OCI-LY3 (cell line): Measurements from ENCODE around the gene GRIK4.

ENCODE experiments used
- H2AFZ ChIP-seq: fragments of 200-600, 300-600 bp; shearing (Covaris generic); 2 replicates; pipeline ENCODE4 v1.6.0; 2014; ENCODE audit warnings: antibody characterized with exemption, low read depth, low read length
- H3K27ac ChIP-seq: fragments of 200-600, 300-600 bp; sonication (generic); 2 replicates; pipeline ENCODE4 v1.5.1; 2014; ENCODE audit warnings: mild to moderate bottlenecking, low read length, moderate library complexity, mixed read lengths
- H3K27me3 ChIP-seq: fragments of 200-600, 300-600 bp; sonication (generic); 2 replicates; pipeline ENCODE4 v1.6.1; 2014; ENCODE audit warnings: low read depth, low read length, mixed read lengths
- H3K36me3 ChIP-seq: fragments of 200-600, 300-600 bp; sonication (generic); replicated peaks from 2 replicates; pipeline ENCODE3; 2014; ENCODE audit warnings: low read depth, low read length, mixed read lengths
- H3K4me1 ChIP-seq: fragments of 300-600, 200-600 bp; sonication (generic); 2 replicates; pipeline ENCODE4 v1.6.1; 2014; ENCODE audit warnings: low read length, mixed read lengths
- H3K4me2 ChIP-seq: fragments of 200-600, 300-600 bp; sonication (generic); 2 replicates; pipeline ENCODE4 v1.6.1; 2014; ENCODE audit warnings: low read length, mixed read lengths
- H3K4me3 ChIP-seq: fragments of 300-600, 200-600 bp; sonication (generic); 2 replicates; pipeline ENCODE4 v1.5.1; 2014; ENCODE audit warnings: antibody characterized with exemption, mild to moderate bottlenecking, low read length, moderate library complexity
- H3K79me2 ChIP-seq: fragments of 300-600, 200-600 bp; shearing (Covaris generic); 2 replicates; pipeline ENCODE4 v1.6.1; 2014; ENCODE audit warnings: mild to moderate bottlenecking, low read length, mixed read lengths
- H3K9ac ChIP-seq: fragments of 300-600, 200-600 bp; shearing (Covaris generic); 2 replicates; pipeline ENCODE4 v1.6.0; 2014; ENCODE audit warnings: mild to moderate bottlenecking, low read length, moderate library complexity
- H3K9me3 ChIP-seq: fragments of 200-600, 300-600 bp; shearing (Covaris generic); 2 replicates; pipeline ENCODE4 v1.6.1; 2014; ENCODE audit warnings: low read length, mixed read lengths; ENCODE audit not compliant: insufficient read depth
- H4K20me1 ChIP-seq: fragments of 200-600, 300-600 bp; sonication (generic); 2 replicates; pipeline ENCODE4 v1.6.1; 2016; ENCODE audit warnings: low read length, mixed read lengths; ENCODE audit not compliant: insufficient read depth
- CTCF ChIP-seq: fragments of 200-600, 300-600 bp; sonication (generic); IDR thresholded peaks from 2 replicates; pipeline ENCODE4 v1.5.1; 2014; ENCODE audit warnings: antibody characterized with exemption, low read length, low read depth
- EZH2phosphoT487 ChIP-seq: fragments of 200-600 bp; shearing (Covaris generic); IDR thresholded peaks from 2 replicates; pipeline ENCODE4 v1.6.1; 2018; ENCODE audit warnings: antibody characterized with exemption, mixed run types, low read depth

The GRIK4 gene

GRCh38 chr11:120795185-120795584 is 283.6 kb downstream of the GRIK4 start:
- Histone ChIP-seq H3K79me2 (no peaks in the 10 kb centered on the region), H2AFZ (no peak overlapping the region), H3K9ac (no peak overlapping the region), H4K20me1 (no peaks in the 10 kb centered on the region), H3K36me3 (no peaks in the 10 kb centered on the region), H3K27me3 (peaks cover 63% of the 10 kb centered on the region), H3K4me3 (no peak overlapping the region), H3K9me3 (no peaks in the 10 kb centered on the region), H3K4me1 (no peaks in the 10 kb centered on the region), H3K27ac (no peak overlapping the region), H3K4me2 (no peak overlapping the region)
- no peak for TF ChIP-seq CTCF
- no peak for TF ChIP-seq EZH2phosphoT487

- Histone ChIP-seq H3K27ac (no peak overlapping the region), H3K36me3 (no peaks in the 10 kb centered on the region), H4K20me1 (no peaks in the 10 kb centered on the region), H2AFZ (no peak overlapping the region), H3K4me1 (no peaks in the 10 kb centered on the region), H3K9me3 (no peaks in the 10 kb centered on the region), H3K9ac (no peak overlapping the region), H3K4me2 (no peak overlapping the region), H3K27me3 (peaks cover 53% of the 10 kb centered on the region), H3K4me3 (no peak overlapping the region), H3K79me2 (no peaks in the 10 kb centered on the region)
- TF ChIP-seq EZH2phosphoT487 (no peak), CTCF (no peak)
Observed at GRCh38 chr11:120797143-120797542, 285.6 kb downstream of the GRIK4 start.

GRCh38 chr11:120798854-120799253 is 287.3 kb downstream of the GRIK4 start:
- Histone ChIP-seq H3K79me2 (no peaks in the 10 kb centered on the region), H3K9ac (no peak overlapping the region), H3K4me1 (no peaks in the 10 kb centered on the region), H3K9me3 (no peaks in the 10 kb centered on the region), H3K4me2 (no peak overlapping the region), H3K27me3 (peaks cover 45% of the 10 kb centered on the region), H3K4me3 (no peak overlapping the region), H4K20me1 (no peaks in the 10 kb centered on the region; the same call in 1 of the 2 replicates), H3K27ac (no peak overlapping the region), H2AFZ (no peak overlapping the region), H3K36me3 (no peaks in the 10 kb centered on the region)
- TF ChIP-seq CTCF = no peak
- TF ChIP-seq EZH2phosphoT487 = no peak

GRCh38 chr11:120800206-120800605 is 288.7 kb downstream of the GRIK4 start:
- H3K36me3 ChIP-seq = no peaks in the 10 kb centered on the region
- H4K20me1 ChIP-seq = no peaks in the 10 kb centered on the region; the same call in 1 of the 2 replicates
- H2AFZ ChIP-seq = no peak overlapping the region
- peaks cover 50% of the 10 kb centered on the region for H3K27me3 ChIP-seq
- no peak overlapping the region for H3K4me2 ChIP-seq
- no peaks in the 10 kb centered on the region for H3K9me3 ChIP-seq
- H3K79me2 ChIP-seq = no peaks in the 10 kb centered on the region
- H3K27ac ChIP-seq = no peak overlapping the region
- TF ChIP-seq EZH2phosphoT487 (no peak), CTCF (no peak)
- no peak overlapping the region for H3K4me3 ChIP-seq
- H3K9ac ChIP-seq = no peak overlapping the region
- H3K4me1 ChIP-seq = no peaks in the 10 kb centered on the region
